GM08714 (cell line): ENCODE measurements around the gene DDAH2.

Experiments
- H3K4me3 ChIP-seq: fragments of 200-500 bp; sonication (Bioruptor generic); 2 replicates; pipeline ENCODE4 v1.5.1; 2014; ENCODE audit warnings: mild to moderate bottlenecking, low read length, inconsistent platforms
- ZNF274 ChIP-seq: IDR thresholded peaks from 2 replicates; pipeline ENCODE4 v1.6.1; 2012; ENCODE audit warnings: mild to moderate bottlenecking, low read depth, low read length

Gene DDAH2

GRCh38 chr6:31729515-31729978 lies 448 bp upstream of the DDAH2 start:
- peak overlapping the region; percentile 52; the same call in 1 of the 2 replicates for H3K4me3 ChIP-seq
- no peak for TF ChIP-seq ZNF274

DNA sequence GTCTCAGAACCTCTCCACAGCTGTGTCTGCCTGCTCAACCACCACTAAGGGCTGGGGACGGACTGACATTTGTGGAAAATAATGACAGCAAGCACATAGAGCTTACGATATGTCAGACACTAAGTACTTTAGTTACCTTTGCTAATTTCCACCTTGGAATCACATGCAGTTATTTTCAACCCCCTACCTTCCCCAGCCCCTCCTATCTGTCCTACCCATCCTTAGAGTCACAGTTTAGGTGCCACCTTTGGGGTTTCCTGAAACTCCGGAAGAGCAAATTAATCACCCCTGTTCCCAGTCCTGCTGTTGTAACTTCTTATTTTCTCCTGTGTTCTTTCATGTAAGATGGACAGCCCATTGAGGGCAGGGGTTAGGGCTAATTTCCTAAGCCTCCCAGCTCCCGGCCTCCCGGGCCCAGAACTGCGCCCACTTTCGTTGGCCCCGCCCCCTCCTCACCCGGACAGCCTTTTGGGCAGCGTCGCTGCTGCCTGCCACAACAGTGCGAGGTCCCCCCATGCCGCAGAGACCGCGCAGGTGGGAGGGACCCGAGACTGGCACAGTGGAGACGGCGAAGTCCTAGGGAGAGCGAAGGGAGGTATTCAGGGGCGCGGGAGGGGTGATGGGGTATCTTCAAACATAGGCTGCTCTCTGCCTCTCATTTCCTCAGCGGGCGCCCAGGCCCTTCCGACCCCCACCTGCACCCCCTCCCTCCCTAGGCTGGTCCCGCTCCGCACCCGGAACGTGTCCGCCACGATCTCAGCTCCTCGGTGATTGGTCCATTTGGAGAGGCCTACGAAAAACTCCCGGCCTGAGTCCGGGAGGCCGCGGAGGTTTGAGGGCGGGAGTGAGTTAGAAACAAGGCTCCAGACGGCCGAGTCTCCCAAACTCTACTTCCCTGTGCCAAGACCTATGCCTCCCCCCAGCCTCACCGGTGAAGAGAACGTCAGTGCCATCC lies 1.1 kb downstream of the DDAH2 start:
- H3K4me3 ChIP-seq, result no peak overlapping the region

GRCh38 chr6:31727034-31727716 lies 1.9 kb downstream of the DDAH2 start:
- no peak for TF ChIP-seq ZNF274
- no peak overlapping the region for H3K4me3 ChIP-seq

More for the DNA sequence above, 1.1 kb downstream of the DDAH2 start:
- no peak for TF ChIP-seq ZNF274

DNA sequence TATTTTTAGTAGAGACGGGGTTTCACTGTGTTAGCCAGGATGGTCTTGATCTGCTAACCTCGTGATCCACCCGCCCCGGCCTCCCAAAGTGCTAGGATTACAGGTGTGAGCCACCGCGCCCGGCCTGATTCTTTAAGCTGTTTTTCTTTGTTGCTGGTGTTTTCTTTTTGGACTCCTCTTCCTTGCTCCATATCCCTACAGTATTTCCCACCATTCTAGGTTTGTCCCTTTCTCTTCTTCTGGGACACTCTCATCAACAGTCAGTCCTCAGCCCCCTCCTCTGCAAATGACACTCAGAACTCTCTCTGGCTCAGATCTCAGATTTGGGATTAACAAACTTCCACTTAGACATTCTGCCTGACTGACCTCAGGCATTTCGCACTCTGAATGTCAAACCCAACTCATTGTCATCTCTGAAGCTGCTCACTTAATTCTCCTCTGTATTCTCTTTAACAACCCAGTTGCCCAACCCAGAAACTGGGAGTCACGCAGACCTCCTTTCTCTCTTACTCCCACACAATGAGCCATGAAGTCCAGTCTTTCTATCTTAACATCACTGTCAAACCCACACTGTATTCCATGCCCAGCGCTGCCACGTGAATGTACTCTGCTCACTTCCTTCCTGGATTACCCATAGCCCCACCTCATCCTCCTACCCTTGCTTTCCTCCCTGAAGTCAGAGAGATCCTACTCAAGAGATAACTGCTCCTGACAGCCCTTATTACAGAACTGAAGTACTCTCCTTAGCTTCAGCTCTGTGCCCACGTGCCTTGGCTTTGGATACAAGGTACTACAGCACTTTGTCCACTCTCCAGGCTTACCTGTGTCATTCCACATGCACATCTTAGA lies 3.4 kb downstream of the DDAH2 start:
- no peak for TF ChIP-seq ZNF274
- no peak overlapping the region for H3K4me3 ChIP-seq

- no peak overlapping the region for H3K4me3 ChIP-seq
- TF ChIP-seq ZNF274, result no peak
Observed at GRCh38 chr6:31723980-31724691, 5.0 kb downstream of the DDAH2 start.

GRCh38 chr6:31723245-31723979 lies 5.7 kb downstream of the DDAH2 start, which contains the start of gene MPIG6B:
TSS of gene MPIG6B (plus strand) at chr6:31723373. CDS start at chr6:31723384, 11 bp downstream.
- no peak for TF ChIP-seq ZNF274
- H3K4me3 ChIP-seq, result no peak within 1 kb of the TSS

DNA sequence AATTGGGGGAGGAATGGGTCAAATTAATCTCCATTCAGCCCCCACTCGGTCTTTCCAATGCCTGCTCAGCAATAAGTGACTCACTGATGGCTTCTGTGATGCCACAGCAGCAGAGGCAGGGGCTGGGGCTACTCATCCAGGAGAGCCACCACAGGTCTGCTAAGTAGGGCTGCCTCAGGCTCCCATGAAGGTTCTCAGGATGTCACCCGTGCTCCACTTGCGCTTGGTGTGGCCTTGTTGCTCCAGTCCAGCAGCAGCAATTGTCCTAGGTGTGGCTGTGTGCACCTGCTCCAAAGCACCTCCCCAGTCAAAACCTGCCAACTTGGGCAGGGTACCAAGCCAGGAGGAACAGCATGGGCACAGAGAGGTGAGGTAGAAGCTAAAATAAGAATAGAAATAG lies 6.9 kb downstream of the DDAH2 start:
- TF ChIP-seq ZNF274, result no peak
- H3K4me3 ChIP-seq, result no peak overlapping the region

DNA sequence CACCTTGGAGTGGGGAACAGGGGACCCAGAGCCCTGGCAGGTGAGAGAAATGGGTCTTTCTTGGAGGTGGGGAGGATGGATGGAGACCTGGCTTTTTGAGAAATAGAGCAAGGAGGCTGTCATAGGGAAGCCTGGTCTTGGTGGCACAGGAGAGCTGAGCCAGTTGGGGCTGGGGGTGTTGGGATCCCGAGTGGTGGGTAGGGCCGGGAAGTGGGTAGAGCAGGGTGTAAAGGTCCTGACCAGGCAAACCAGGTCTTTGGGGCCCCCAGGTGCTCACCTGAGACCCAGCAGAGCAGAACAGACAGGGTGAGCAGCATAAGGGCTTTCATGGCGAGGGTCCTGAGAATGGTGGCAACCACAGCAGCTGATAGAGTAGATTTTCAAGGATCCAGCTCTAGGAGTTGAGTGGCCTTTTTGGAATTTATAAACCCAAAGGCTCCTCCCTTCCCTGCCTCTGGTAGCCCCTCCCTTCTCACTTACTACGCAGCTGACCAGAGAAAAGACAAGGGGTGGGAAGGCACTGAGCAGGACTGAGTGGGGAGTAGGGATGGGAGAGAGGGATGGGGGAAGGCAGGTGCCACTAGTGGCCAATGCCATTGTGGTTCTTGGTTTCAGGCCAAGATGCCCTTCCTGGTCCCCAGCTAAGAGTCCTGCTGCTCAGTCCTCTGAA lies 7.6 kb downstream of the DDAH2 start, which contains the start of gene LY6G6C:
LY6G6C (minus strand) TSS at position 396 of the 670 bp plus-strand sequence; CDS start at position 329, 67 bp downstream.
- TF ChIP-seq ZNF274, result no peak
- no peak within 1 kb of the TSS for H3K4me3 ChIP-seq

DNA sequence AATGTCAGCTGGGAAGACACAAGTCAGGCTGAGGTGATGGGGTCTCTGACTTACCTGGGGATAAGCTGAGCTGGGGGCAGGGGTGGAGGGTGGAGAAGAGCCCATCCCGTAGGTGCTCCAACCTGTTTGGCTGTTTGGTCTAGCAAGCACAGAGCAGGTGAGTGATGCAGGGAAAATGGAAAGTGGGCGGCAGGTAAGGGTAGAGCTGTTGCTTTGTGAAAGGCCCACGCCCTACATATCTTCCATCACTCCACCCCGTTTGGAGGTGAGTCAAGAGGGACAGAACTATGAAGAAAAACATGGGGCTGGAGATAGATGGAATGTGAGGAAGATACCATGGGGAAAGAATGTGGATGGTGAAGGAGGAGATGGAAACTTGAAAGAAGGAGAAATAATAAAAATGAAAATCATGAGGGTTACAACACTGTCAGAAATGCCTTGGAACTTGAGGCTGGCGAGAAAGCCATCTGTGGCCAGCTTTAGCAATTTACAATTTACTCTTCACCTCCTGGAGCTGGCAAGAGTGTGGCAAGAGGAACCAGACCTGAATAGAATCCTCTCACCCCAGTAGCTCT lies 8.8 kb downstream of the DDAH2 start:
- TF ChIP-seq ZNF274, result no peak
- H3K4me3 ChIP-seq, result no peak overlapping the region

- no peak overlapping the region for H3K4me3 ChIP-seq
- TF ChIP-seq ZNF274, result no peak
Observed at GRCh38 chr6:31719001-31719400, 10.1 kb downstream of the DDAH2 start.

DNA sequence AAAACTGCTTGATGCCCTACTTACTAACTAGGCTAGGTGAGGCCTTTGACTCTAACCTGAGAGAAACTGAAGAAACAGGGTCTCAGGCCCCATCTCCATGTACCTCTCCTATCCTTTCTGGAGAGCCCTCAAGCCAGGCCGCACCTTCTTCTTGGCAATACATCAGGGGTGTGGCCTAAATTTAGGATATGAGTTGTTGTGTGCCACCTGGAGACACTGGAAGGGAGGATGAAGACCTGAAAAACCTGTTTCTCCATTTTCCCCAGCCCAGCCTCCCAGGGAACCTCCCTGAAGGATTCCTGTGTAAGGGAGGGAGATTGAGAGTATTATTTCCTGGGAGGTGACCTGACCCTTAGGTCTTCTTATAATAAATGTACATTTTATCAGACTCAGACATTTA lies 10.8 kb downstream of the DDAH2 start:
- no peak for TF ChIP-seq ZNF274
- H3K4me3 ChIP-seq, result no peak overlapping the region
